Left ventricle myocardium superior (tissue), 1 donor: ENCODE data around the gene TRANK1. TPM values are rescaled to one million over a fixed set of nuclear protein-coding genes. Genes with fewer than 3 reads are reported as not detected.
A peak's percentile ranks its signal among the peaks of the same experiment; 100 is the strongest.

ENCODE experiments used
- ATAC-seq: fragments of 200-7000 bp; cut with Tn5 transposase; one replicate; pipeline ENCODE4 v1.9.1; 2020; ENCODE audit warnings: mild to moderate bottlenecking, moderate library complexity
- DNase-seq: peaks from one replicate; pipeline ENCODE4 v3.0.0-alpha.2; 2020
- intact Hi-C: fragments of 100-400 bp; cut with micrococcal nuclease; formaldehyde crosslinking; loops from one replicate; pipeline ENCODE4 v1.11.0; 2022
- total RNA-seq: library from RNA; stranded (reverse); fragmentation: NEBNext Ultra II Directional; extraction: Animal tissue kit (Norgen Biotek cat#: 25700); gene quantifications from one replicate; pipeline ENCODE4 v1.2.1, GENCODE V29; 2021
- donor health status: DM: no; HTN: yes; CAD: no; lungs with severe emphysema.

The TRANK1 gene
- total RNA-seq, 1 donor from 2014 or later: 6.6 TPM

DNA sequence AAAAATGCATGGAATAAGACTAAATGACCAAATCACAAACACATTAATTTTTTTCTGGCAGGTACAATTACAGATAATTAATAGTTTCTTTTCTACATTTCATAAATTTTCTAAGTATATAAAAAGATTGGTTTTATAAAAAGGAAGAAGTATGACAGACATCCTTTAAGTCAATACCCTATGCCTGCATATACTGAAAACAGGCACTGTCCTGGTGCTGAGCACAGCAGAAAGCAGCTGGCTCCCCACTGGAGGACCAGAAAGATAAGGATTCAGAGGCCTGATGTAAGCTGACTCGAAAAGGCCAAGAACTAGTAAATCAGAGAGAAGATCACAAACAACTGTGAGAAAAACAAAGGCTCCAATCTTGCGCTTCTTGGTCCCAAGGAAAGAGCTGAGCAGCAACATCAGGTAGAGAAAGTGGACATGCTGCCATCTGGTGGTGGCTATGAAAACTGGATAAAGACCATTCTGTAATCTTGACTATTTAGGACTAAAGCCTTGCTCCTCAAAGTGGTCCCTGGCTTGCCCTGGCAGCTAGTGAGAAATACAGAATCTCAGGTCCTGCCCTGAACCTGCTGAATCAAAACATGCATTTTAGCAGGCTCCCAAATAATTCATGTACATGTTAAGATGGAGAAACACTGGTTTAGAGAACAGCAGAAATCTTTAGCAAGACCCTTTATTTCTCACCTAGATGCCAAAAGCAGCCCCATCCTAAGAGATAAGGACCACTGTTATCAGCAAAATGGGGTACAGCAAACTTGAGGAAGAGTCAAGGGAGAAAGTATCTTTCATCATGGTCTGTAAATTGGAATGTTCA, 76.0 kb downstream of the TRANK1 start:
- ATAC-seq: peak; percentile 73
- intact Hi-C loops: loop anchor here (5.0 kb wide), 1 partner anchor 142 kb away; no protein-coding TSS in a partner anchor
- DNase-seq: no peak

GRCh38 chr3:36867810-36868209, 77.0 kb downstream of the TRANK1 start:
- DNase-seq (no peak), ATAC-seq (no peak)
- intact Hi-C loops: loop anchor here (5.0 kb wide), 1 partner anchor 141 kb away; no protein-coding TSS in a partner anchor

DNA sequence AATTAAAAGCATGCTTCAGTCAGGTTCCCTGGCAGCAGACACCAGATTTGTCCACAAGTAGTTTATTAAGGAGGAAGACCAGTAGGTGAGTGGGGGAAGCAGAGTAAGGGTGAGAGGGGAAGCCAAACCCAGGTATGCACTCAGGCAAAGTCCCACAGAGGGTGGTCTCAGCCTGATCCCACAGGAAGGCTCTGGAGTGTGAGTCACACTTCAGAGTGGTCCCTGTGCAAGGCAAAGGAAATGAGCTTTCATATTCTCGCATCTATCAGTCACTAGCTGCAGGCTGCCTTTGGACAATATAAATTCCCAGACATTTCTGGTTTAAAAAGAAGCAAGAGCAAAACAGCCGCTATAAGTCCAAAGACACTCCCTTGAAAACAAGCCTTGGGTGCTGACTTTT, 78.5 kb downstream of the TRANK1 start:
- intact Hi-C loops: loop anchor here (5.0 kb wide), 1 partner anchor 139 kb away; no protein-coding TSS in a partner anchor
- ATAC-seq (no peak), DNase-seq (no peak)

DNA sequence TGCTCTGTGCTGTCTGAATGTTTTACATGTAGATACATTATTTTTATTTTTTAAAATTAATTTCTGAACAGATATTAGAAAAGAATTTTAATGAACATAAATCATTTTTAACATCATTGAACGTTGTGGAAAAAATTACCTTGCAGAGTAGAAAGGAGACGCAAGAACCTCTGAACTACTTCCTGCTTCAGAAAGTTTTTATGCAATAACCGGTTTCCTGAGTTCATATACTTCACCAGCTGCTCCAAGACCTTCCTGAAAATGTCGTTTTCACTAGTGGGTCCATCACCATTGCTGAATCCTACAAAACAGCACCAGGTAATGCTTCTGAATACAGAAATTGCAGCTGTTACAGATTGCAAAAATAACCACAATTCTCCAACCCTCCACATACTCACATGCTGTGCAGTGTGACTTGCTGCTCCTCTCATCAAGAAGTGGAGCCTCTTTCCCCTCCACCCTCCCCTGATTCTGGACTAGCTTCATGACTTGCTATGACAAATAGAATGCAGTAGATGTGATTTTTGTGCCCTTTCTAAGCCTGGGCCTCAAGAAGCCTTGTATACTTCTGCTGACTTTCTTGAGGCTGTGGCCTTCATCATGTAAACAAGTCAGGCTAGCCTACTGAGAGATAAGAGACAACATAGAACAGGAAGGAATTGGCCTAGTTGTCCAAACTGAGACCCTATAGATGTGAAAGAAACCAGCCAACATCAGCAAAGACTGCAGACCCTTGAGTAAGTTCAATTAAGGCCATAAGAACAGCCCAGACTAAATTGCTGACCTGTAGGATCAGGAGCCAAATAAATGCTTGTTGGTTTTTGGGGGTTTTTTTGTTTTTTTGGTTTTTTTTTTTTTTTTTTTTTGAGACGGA, 80.4 kb downstream of the TRANK1 start:
- ATAC-seq (no peak), DNase-seq (no peak)
- intact Hi-C loops: loop anchor here (5.0 kb wide), 1 partner anchor 137 kb away; no protein-coding TSS in a partner anchor

DNA sequence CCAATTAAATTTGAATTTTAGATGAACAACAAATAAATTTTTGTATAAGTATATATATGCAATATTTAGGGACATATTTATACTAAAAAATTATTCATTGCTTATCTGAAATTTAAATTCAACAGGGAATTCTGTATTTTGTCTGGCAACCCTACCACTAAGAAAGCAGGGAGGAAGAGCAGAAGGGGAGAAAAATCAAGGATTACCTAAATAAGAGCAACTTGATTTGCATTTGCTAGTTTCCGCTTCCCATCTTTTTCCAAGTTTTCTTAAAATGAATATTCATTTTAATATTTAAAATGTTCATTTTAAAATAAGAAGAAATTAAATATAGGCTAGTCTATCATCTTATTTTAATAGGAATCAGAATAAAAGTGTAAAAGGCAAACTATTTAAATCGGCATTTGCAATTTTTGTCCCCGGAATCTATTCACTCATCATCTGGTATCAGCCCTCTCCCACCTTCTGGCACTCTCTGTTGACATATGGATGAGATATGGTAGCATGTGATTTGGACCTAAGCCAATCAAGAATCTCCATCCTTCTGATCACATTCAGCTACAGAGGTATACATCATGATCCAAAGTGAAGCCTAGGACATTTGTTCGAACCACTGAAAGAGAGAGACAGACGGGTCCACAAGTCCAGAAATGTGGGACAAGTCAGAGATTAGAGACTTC, 82.6 kb downstream of the TRANK1 start:
- intact Hi-C loops: no loop called here
- no peak for DNase-seq
- ATAC-seq: no peak

DNA sequence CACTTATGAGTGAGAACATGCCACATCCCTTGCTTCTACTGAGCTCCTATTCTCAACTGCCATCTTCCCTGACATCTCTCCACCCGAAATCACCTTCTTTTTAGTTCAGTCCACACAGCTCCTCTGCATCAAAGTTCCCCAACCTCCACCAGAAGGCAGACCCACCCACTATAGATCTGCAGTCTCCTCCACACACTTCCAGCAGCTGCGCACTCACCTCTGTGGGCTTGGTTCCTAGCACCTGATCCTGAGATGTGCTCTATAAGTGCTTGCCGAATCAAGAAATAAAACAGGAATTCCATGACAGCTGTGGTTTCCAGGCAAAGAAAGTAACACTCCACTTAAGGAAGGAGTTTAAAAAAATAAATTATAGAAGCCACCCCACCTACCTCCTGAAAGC, 85.4 kb downstream of the TRANK1 start:
- intact Hi-C loops: no loop called here
- ATAC-seq (no peak), DNase-seq (no peak)

DNA sequence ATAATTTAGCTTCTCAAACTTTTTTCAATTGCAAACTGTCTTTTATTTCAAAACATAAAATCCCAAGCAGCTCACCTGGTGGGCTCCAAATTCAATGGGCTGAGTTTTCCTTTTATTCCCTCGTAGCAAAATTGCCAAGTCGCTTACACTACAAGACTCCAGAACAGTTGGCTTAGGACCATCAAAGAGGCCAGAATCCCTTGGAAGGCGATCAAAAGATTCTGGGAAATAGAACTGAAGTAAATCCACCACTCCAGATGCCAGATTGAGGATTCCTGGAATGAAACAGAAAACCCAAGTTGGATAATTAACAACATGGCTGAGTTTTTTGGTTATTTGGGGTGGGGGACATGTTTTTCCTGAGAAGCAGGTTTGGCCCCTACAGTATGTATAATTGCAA, 92.8 kb downstream of the TRANK1 start:
- DNase-seq (no peak), ATAC-seq (no peak)
- intact Hi-C loops: no loop called here

DNA sequence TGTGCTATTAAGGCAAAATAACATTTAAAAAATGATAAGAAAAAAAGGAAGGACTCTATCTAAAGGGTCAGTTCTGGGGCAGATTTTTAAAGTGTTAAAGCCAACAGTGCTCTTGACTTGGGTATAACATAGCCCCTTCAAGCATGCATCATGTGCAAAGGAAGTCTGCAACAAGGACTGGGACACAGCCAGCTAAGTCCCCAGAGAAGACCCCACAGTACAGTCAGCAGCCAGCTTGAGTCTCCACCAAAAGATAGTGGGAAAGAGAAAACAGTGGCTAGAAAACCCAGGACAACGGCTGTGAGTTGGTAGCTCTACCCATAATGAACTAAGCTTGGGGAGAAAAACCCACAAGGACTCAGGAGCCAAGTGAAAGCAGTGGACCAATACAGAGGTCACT, 94.1 kb downstream of the TRANK1 start:
- intact Hi-C loops: no loop called here
- DNase-seq (no peak), ATAC-seq (peak; percentile 21)

DNA sequence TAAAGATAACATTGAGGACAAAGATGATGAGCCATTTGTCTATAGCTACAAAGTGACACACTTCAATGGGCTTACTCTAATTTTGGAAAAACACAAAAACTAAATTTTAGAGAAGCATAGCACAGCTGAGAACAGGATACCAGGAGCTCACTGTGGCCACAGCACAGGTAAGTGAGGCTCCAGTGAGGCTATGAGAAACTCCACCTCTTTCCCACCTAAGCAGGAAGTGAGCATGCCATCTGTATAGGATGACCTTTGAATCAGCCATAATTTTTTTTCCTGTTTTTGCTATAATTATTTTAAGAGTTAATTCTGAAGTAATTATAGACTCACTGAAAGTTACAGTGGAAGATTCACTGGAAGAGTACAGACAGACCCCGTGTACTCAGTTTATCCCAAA, 98.4 kb downstream of the TRANK1 start:
- no peak for DNase-seq
- intact Hi-C loops: no loop called here
- no peak for ATAC-seq

DNA sequence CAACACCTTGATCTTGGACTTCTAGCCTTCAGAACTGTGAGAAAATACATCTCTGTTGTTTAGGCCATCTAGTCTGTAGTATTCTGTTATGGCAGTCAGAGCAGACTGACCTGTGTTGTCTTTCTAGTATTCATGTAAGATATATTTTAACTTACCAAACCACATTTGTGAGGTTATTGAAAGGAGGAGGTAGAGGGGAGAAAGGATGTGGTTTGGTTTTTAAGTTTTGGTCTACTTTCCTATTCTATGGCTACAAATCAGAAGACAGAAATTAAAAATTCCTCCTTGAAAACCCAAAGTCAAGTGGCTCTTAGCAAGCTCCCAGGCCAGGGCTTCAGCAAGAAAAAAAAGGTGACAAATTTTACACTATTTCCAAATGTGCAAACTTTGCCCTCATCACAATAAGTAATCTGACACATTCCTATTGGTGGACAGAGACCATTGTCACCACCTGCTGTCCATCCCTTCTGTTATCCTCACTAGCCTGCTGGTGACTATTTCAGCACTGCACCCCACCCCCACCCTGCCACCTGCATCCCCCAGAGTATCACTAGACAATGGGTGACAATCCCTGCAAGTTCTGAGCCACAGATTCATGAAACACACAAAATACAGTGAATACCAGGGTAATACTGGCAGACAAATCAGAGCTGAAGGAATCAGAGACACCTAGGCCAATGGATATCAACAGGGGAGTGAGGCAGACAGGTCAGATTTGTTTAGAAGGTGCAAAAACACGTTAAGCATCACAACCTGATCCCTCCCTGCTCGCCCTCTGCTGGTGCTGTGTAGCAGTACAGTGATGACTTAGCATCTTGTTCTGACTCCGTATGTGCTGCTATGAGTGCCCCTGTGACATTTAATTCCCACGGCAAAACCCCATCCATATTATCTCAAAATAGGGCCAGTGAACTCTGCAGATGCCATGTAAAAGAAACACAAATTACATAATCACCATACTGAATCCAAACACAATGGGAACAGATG, 101.5 kb downstream of the TRANK1 start:
- intact Hi-C loops: no loop called here
- DNase-seq (no peak), ATAC-seq (peak; percentile 30)

DNA sequence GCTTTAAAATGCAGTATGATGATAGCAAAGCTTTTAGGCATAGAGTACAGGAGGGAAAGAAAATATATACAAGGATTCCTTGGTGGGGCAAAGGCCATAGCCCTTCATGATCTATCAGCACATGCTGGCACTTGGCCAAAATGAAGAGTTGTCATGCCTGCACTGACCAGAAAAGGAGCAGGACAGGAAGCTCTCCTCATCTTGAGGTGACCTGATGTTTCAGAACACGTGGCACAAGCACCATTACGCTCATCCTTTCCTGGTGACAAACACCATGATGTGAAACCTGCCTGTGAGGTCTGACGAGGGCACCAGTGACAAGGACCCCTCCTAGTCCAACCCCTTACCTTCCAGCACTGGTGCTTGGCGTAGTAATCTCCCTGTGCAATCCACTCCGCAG, 102.6 kb downstream of the TRANK1 start:
- intact Hi-C loops: no loop called here
- no peak for DNase-seq
- no peak for ATAC-seq

- intact Hi-C loops: no loop called here
- ATAC-seq: peak; percentile 60
- peak; percentile 62 for DNase-seq
These were observed 104.4 kb downstream of the TRANK1 start for GRCh38 chr3:36840453-36840921.

GRCh38 chr3:36837089-36837488, 107.8 kb downstream of the TRANK1 start:
- intact Hi-C loops: no loop called here
- ATAC-seq (no peak), DNase-seq (no peak)

GRCh38 chr3:36833160-36833814, 111.6 kb downstream of the TRANK1 start:
- intact Hi-C loops: no loop called here
- ATAC-seq (no peak), DNase-seq (no peak)

GRCh38 chr3:36832406-36832805, 112.4 kb downstream of the TRANK1 start:
- no peak for ATAC-seq
- intact Hi-C loops: no loop called here
- DNase-seq: no peak

- DNase-seq (no peak), ATAC-seq (peak; percentile 31)
- intact Hi-C loops: no loop called here
These were observed 117.7 kb downstream of the TRANK1 start for GRCh38 chr3:36827133-36827532.

DNA sequence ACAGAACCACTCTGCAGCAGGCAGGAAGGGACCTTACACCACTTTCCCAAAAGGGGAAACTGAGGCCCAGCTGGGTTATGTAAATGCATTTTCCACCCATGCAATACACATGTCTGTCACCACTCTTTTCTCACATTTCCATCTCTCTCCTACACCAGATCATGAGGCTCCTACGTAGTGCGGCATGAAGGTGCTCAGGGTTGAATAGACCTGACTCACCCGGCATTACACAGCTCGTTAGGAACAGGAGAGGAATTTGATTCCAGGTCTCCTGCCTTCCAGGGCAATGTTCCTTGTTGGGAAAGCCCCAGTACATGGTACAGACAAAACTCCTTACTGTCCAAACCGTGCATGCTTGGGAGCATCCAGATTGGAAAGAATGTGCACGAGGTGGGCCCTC, 118.6 kb downstream of the TRANK1 start:
- ATAC-seq (no peak), DNase-seq (no peak)
- intact Hi-C loops: no loop called here

GRCh38 chr3:36824443-36824842, 120.4 kb downstream of the TRANK1 start:
- DNase-seq (no peak), ATAC-seq (peak; percentile 63)
- intact Hi-C loops: no loop called here
